TTC549 (cell line): Measurements from ENCODE around the gene BCL7A.

ENCODE experiments used
- FAIRE-seq: peaks from 2 replicates; lab custom pipeline; 2012; peaks lifted over from hg19 to GRCh38; lab: Jason Lieb, UNC

BCL7A gene

GRCh38 chr12:122001466-122002209 is 20.0 kb upstream of the BCL7A start:
- no peak for FAIRE-seq

GRCh38 chr12:122003651-122004611 is 17.8 kb upstream of the BCL7A start:
- no peak for FAIRE-seq

GRCh38 chr12:122004633-122005071 is 17.0 kb upstream of the BCL7A start:
- no peak for FAIRE-seq

DNA sequence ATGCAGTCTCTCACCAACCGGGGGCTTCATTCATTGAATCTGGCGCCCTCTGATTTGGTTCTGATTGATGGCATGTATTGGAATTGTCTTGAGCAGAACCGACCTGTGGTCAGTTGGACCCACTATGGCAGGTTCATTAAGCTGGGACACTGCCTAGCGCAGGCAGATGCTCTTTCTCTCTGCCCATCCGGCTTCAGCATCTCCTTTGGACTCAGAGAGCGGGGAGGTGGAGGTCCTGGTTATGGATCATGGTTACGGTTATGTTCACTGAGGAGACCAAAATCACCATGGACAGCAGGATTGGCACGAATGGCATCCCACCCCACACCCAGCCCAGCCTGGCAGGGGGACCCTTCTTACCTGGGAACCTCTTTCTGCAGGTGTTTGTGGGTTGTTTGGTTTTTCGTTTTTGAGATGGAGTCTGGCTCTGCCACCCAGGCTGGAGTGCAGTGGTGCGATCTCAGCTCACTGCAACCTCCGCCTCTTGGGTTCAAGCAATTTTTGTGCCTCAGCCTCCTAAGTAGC is 16.4 kb upstream of the BCL7A start:
- FAIRE-seq, result no peak

- no peak for FAIRE-seq
These were observed 15.3 kb upstream of the BCL7A start for GRCh38 chr12:122006186-122006926.

DNA sequence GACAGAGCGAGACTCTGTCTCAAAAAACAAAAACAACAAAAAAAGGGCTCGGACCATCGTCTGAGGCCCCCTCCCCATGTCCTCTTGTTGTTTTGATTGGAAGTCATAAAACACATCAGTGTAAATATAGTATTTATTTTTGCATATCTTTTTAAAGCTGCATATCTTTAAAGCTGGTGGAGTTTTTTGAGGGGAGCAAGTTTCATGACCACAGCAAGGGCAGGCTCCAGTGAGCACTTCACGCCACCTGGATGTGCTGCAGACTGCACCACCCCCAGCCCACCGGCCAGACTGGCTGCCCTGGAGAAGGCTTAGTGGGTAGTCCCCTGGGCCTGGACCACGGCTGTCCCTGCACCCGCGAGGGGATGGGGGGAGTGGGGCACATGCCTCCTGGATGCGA is 11.9 kb upstream of the BCL7A start:
- FAIRE-seq, result no peak

GRCh38 chr12:122012184-122012583 is 9.5 kb upstream of the BCL7A start:
- no peak for FAIRE-seq

DNA sequence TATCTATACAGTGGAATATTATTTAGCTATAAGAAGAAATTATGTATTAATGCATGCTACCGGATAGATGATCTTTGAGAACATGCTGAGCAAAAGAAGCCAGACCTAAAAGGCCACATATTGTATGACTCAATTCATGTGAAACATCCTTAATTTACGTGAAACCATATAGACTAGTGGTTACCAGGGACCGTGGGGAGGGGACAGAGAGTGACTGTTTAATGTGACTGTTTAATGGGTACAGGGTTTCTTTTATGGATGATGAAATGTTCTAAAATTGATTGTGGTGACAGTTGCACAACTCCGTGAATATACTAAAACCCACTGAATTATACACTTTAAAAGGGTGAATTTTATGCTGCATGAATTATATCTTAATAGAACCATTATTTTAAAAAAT is 8.5 kb upstream of the BCL7A start:
- no peak for FAIRE-seq

DNA sequence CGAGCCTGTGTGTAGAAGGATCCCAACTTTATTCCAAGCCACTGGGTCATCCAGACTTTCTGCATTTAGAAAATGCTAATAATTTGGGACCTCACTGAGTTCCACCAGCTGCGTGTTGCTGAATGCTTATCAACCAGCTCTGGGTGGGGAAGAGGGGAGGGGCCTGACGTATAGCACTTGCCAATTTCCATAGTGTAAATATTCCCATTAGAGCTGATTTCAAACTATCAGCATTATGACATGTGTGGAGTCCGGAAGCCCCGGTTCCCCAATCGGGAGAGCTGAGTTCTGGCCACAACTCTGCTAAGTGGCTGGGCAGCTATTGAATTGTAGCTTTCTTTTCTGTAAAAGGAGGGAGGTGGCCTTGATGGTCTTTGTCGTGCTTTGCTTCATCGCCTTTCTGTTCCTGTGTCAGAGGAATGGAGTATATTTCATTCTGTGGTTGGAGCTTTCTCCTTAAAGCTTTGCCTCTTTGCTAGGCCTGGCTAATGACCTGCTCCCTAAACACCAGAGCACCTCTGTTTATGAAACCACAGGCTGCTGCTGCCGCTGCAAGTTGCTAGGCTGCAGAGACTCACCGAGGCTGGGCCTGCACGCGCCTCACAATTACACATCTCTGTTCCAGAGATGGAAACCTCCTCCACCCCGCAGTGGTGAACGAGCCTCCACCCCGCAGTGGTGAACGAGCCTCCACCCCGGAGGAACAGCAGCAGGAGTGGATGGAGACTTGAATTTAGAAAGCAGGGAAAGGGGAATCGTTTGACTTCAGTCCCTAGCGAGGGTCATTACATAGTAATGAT is 7.7 kb upstream of the BCL7A start:
- no peak for FAIRE-seq

GRCh38 chr12:122014781-122015180 is 6.9 kb upstream of the BCL7A start:
- no peak for FAIRE-seq

- no peak for FAIRE-seq
These were observed 3.2 kb upstream of the BCL7A start for GRCh38 chr12:122018457-122018856.

- FAIRE-seq, result no peak
These were observed 2.7 kb upstream of the BCL7A start for GRCh38 chr12:122018937-122019336.

DNA sequence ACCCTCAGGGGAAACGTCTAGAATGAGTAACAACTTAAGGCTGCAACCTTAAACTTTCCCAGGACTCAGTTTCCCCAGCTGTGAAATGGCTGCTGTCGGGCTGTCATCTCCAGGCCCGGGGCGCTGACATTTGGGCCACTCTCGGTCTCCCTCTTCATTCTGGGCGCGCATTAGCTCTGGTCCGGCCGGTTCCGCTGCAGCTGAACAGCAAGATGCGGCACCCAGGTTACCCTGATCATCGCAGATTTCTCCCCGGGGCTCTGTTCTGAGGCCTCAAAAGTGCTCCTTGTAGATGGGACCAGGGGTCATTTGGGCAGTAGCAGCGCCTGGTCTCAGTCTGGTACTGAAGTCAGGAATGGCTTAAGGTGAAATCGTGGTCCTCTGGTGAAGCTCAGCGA is 890 bp upstream of the BCL7A start:
- FAIRE-seq, result no peak

- FAIRE-seq, result no peak
These were observed 377 bp upstream of the BCL7A start for GRCh38 chr12:122021193-122021821.

DNA sequence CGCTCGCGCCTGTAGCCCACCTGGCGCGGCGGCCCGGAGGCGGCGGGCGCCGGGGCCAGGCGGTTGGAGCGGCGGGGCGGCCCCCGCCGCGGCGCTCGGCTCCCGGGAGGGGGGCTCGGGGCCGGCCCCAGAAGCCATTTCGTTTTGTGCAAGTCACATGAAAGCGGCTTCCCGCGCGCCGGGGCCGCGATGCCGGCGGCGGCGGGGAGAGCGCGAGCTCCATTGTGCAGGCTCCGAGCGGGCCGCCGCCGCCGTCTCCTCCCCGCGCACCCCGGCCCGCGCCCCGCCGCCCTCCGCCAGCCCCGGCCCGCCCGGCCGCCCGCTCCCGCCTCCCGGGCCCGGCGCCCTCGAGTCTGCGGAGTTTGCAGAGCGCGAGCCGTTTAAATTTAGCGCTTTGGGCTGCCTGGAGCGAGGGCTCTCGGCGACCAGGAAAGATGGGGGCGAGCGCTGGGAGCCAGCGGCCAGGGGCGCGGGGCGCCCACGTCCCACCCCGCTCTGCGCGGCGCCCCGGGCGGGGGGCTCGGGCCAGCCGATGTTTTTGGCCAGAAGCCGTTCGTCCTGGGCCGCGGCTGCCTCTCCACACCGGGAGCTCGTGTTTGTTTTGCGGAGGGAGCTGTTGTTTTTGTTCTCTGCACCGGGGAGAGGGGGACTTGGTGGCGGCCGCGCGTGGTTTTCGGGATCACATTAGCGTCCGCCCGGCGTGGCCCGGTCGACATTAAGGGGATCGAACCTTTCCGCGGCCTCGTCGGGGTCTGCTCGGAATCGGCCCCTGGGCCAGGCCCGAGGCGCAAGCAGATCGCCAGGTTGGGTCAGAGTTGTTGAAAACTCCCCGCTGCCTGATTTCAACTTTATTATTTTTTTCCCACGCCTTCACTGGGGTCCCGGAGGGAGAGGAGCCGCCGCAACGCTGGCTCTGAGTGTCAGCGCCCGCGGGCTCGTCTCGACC is 982 bp downstream of the BCL7A start:
- FAIRE-seq, result no peak

- no peak for FAIRE-seq
These were observed 1.9 kb downstream of the BCL7A start for GRCh38 chr12:122023339-122024131.

- no peak for FAIRE-seq
These were observed 2.6 kb downstream of the BCL7A start for GRCh38 chr12:122024132-122024785.

GRCh38 chr12:122026706-122027333 is 5.1 kb downstream of the BCL7A start:
- no peak for FAIRE-seq
